Common myeloid progenitor, CD34-positive (primary cell): ENCODE data around the gene ANK3.
"Not testable (repeated sequence)": the region's sequence is repeated elsewhere in the genome, so short reads cannot be mapped to it uniquely, and the experiment has no call there.

ENCODE experiments used
- CTCF ChIA-PET: fragments of 350-600 bp; sonication (Branson Sonifier 250); formaldehyde crosslinking; loops from one replicate; lab custom pipeline; 2021; ENCODE audit warnings: antibody characterized with exemption; lab: Charles Lee
- POLR2A ChIA-PET: fragments of 350-600 bp; sonication (Branson Sonifier 250); formaldehyde crosslinking; loops from one replicate; lab custom pipeline; 2021; ENCODE audit warnings: antibody characterized with exemption; lab: Charles Lee
- DNase-seq, 3 donors: peaks; one replicate each; pipeline versions ENCODE4 v3.0.0 to v3.0.0-alpha.2; 2013
- H3K27ac ChIP-seq, 2 experiments: 1 replicate in 1 of 2; 2 replicates in 1 of 2; pipeline ENCODE4 v1.7.0; 2013; ENCODE audit warnings: inconsistent platforms in 2 of 2, low read length in 2 of 2, mild to moderate bottlenecking in 2 of 2, low read depth in 1 of 2, moderate library complexity in 1 of 2; ENCODE audit not compliant: severe bottlenecking in 2 of 2, insufficient read depth in 1 of 2, poor library complexity in 1 of 2
- H3K27me3 ChIP-seq, 5 experiments: replicated peaks in 2 of 5; 1 replicate in 3 of 5; 2 replicates in 2 of 5; pipeline versions ENCODE4 v1.6.1 to v1.7.0; 2013; ENCODE audit warnings: low read length in 4 of 5, mild to moderate bottlenecking in 2 of 5, moderate library complexity in 2 of 5, inconsistent platforms in 1 of 5; ENCODE audit not compliant: insufficient read depth in 5 of 5, control insufficient read depth in 4 of 5
- H3K36me3 ChIP-seq, 4 experiments: 1 replicate in 2 of 4; 2 replicates in 2 of 4; pipeline versions ENCODE4 v1.6.1 to v1.7.0; 2013; ENCODE audit warnings: low read length in 3 of 4, control low read depth in 1 of 4, mild to moderate bottlenecking in 1 of 4; ENCODE audit not compliant: control insufficient read depth in 4 of 4, insufficient read depth in 4 of 4
- H3K4me1 ChIP-seq, 4 experiments: 1 replicate in 3 of 4; 2 replicates in 1 of 4; pipeline versions ENCODE4 v1.6.1 to v1.7.1; 2013; ENCODE audit warnings: low read length in 3 of 4, mild to moderate bottlenecking in 3 of 4, control low read depth in 1 of 4, inconsistent platforms in 1 of 4, moderate library complexity in 1 of 4; ENCODE audit not compliant: control insufficient read depth in 4 of 4, insufficient read depth in 4 of 4; ENCODE audit errors: control extremely low read depth in 1 of 4
- H3K4me3 ChIP-seq, 7 experiments: 1 replicate in 4 of 7; 2 replicates in 3 of 7; pipeline versions ENCODE4 v1.5.1 to v1.7.0; 2013; ENCODE audit warnings: mild to moderate bottlenecking in 7 of 7, low read length in 6 of 7, moderate library complexity in 6 of 7, inconsistent platforms in 2 of 7, low read depth in 2 of 7, control low read depth in 1 of 7; ENCODE audit not compliant: insufficient read depth in 4 of 7, control insufficient read depth in 1 of 7; ENCODE audit errors: extremely low read depth in 1 of 7
- H3K9me3 ChIP-seq, 5 experiments: 1 replicate in 4 of 5; 2 replicates in 1 of 5; pipeline versions ENCODE4 v1.6.1 to v1.7.1; 2013; ENCODE audit warnings: low read length in 4 of 5, mild to moderate bottlenecking in 2 of 5, inconsistent platforms in 1 of 5, low read depth in 1 of 5, moderate library complexity in 1 of 5; ENCODE audit not compliant: control insufficient read depth in 4 of 5, insufficient read depth in 2 of 5; ENCODE audit errors: control extremely low read depth in 1 of 5
- WGBS: methylation state at CpG from one replicate; pipeline ENCODE4 v1.1.5; 2013; ENCODE audit not compliant: insufficient coverage; 5-methylcytosine and 5-hydroxymethylcytosine counted together

Gene ANK3

GRCh38 chr10:60042262-60042661, 347.4 kb downstream of the ANK3 start:
- 100% methylated on average over 1 of the region's 5 CpGs for WGBS
- Histone ChIP-seq H3K9me3 (no peaks in the 10 kb centered on the region), H3K4me1 (peaks cover 0 to 2% (median 0%) of the 10 kb centered on the region in 4 experiments), H3K27me3 (no peaks in the 10 kb centered on the region), H3K4me3 (no peak overlapping the region), H3K36me3 (no peaks in the 10 kb centered on the region), H3K27ac (no peak overlapping the region)
- no peak for DNase-seq
- CTCF ChIA-PET, result interaction anchor here (0.8 to 1.9 kb wide), 2 partner anchors 177 to 418 kb away, joined by 3 to 5 read pairs; no protein-coding TSS in a partner anchor
- POLR2A ChIA-PET, result no interaction called here

DNA sequence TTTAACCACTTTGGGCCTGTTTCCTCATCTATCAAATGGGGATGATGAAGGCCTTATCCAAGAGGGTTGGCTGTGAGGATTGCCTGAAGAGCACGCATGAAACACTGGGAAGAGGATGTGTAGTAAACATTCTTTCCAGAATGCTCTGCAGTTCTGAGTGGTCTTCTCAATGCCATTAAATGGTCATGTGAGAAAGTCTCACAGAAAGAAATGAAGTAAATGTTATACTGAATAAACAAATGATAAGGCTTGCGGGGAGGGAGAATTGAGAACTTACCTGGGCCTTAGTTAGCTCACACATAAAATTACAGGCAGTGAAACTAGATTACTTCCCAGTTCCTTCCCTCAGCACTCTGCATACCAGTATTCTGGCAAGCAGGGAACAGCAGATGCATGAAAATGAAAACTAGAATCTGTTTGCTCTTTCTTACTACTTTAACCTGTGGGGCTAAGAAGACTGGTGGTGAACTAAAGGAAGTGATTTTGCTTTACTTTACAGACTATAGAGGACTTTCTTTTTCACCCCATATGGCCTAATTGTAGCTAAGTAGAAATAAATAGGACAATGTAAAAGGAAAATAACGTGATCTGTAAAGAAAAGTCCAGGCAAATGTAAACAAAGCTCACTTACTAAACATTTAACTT, 348.1 kb downstream of the ANK3 start:
- POLR2A ChIA-PET, result no interaction called here
- DNase-seq, result no peak
- 80% methylated on average over 2 of the region's 3 CpGs for whole genome bisulfite sequencing
- Histone ChIP-seq H3K4me1 (peaks cover 0 to 2% (median 0%) of the 10 kb centered on the region in 4 experiments), H3K27ac (no peak overlapping the region), H3K4me3 (no peak overlapping the region), H3K27me3 (no peaks in the 10 kb centered on the region), H3K9me3 (no peaks in the 10 kb centered on the region), H3K36me3 (no peaks in the 10 kb centered on the region)
- CTCF ChIA-PET, result interaction anchor here (1.9 kb wide), 1 partner anchor 176 kb away, joined by 5 read pairs; no protein-coding TSS in a partner anchor

GRCh38 chr10:60040014-60040662, 349.5 kb downstream of the ANK3 start:
- H3K9me3 ChIP-seq, result no peaks in the 10 kb centered on the region
- H3K4me3 ChIP-seq, result no peak overlapping the region
- no peaks in the 10 kb centered on the region for H3K36me3 ChIP-seq
- no peak for DNase-seq
- ChIA-PET CTCF (no interaction called here), POLR2A (no interaction called here)
- H3K27me3 ChIP-seq, result no peaks in the 10 kb centered on the region
- H3K27ac ChIP-seq, result no peak overlapping the region
- 100% methylated on average over 1 of the region's 3 CpGs for WGBS
- H3K4me1 ChIP-seq, result peaks cover 0 to 2% (median 0%) of the 10 kb centered on the region in 4 experiments

- no peak overlapping the region for H3K4me3 ChIP-seq
- peak in 1 of 3 donors; percentile 20 for DNase-seq
- CTCF ChIA-PET, result interaction anchor here (1.7 to 3.4 kb wide), 3 partner anchors 171 to 413 kb away, joined by 5 to 19 read pairs (median 18); no protein-coding TSS in a partner anchor
- H3K27me3 ChIP-seq, result no peaks in the 10 kb centered on the region
- H3K36me3 ChIP-seq, result no peaks in the 10 kb centered on the region
- POLR2A ChIA-PET, result no interaction called here
- 100% methylated on average over 1 of the region's 1 CpG for WGBS
- no peak overlapping the region for H3K27ac ChIP-seq
- no peaks in the 10 kb centered on the region for H3K9me3 ChIP-seq
- peaks cover 0 to 16% (median 10%) of the 10 kb centered on the region in 4 experiments for H3K4me1 ChIP-seq
These were observed 353.7 kb downstream of the ANK3 start for GRCh38 chr10:60035984-60036383.

DNA sequence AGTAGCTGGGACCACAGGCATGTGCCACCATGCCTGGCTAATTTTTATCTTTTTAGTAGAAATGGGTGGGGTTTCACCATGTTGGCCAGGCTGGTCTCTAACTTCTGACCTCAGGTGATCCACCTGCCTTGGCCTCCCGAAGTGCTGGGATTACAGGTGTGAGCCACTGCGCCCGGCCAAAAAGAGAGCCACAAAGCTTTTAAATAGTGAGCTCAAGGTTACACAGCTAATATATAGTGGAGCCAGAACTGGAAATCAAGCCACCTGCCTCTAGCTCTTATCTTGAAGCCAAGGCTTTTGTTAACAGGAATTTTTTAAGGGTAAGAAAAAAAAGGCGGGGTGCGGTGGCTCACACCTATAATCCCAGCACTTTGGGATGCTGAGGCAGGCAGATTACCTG, 354.3 kb downstream of the ANK3 start:
- H3K27me3 ChIP-seq, H3K4me3 ChIP-seq, H3K36me3 ChIP-seq, DNase-seq, POLR2A ChIA-PET, H3K9me3 ChIP-seq, H3K27ac ChIP-seq: not testable (repeated sequence)
- CTCF ChIA-PET, result interaction anchor here (0.7 to 3.4 kb wide), 4 partner anchors 21 to 413 kb away, joined by 3 to 19 read pairs (median 12); no protein-coding TSS in a partner anchor
- WGBS, result 100% methylated on average over 4 of the region's 5 CpGs
- H3K4me1 ChIP-seq, result peaks cover 0 to 21% (median 10%) of the 10 kb centered on the region in 4 experiments

GRCh38 chr10:60032723-60033122, 357.0 kb downstream of the ANK3 start:
- POLR2A ChIA-PET, result no interaction called here
- Histone ChIP-seq H3K9me3 (no peaks in the 10 kb centered on the region), H3K4me3 (no peak overlapping the region), H3K4me1 (peaks cover 0 to 26% (median 10%) of the 10 kb centered on the region in 4 experiments), H3K36me3 (no peaks in the 10 kb centered on the region), H3K27me3 (no peaks in the 10 kb centered on the region), H3K27ac (no peak overlapping the region)
- CTCF ChIA-PET, result interaction anchor here (1.2 to 3.4 kb wide), 3 partner anchors 168 to 406 kb away, joined by 6 to 19 read pairs (median 11); no protein-coding TSS in a partner anchor
- 60% methylated on average over 1 of the region's 1 CpG for WGBS
- DNase-seq, result peak; percentile 68 to 84 (median 84)

DNA sequence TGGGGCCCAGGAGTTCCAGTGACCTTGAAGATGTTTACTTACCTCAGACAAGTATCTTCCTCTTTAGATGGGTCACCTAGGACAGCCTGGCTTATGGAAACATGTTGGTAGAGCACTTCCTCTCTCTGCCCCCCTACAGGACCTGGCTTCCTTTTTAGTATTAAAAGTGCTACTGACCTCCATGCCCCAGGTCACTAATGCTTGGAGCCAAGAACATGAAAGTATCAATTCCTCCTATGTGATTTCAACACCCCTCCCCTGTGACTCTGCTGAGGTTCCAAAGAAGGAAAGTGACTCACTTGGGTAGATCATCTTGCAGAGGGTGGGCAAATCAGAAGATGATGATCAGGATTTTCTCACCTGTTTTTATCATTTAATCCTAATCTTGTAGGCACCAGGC, 358.0 kb downstream of the ANK3 start:
- Histone ChIP-seq H3K4me1 (peaks cover 0 to 26% (median 10%) of the 10 kb centered on the region in 4 experiments), H3K36me3 (no peaks in the 10 kb centered on the region), H3K27me3 (no peaks in the 10 kb centered on the region), H3K27ac (peak overlapping the region in 1 of 2 experiments; percentile 10), H3K4me3 (no peak overlapping the region), H3K9me3 (no peaks in the 10 kb centered on the region)
- ChIA-PET CTCF (interaction anchor here (0.6 to 2.9 kb wide), 7 partner anchors 30 to 409 kb away, joined by 3 to 11 read pairs (median 5); no protein-coding TSS in a partner anchor), POLR2A (interaction anchor here (1.2 kb wide), 1 partner anchor 196 kb away, joined by 3 read pairs; no protein-coding TSS in a partner anchor)
- DNase-seq, result peak; percentile 8 to 65 (median 54)
